HG03575 (cell line): ENCODE measurements around the gene ACSM6.
A peak's percentile ranks its signal among the peaks of the same experiment; 100 is the strongest.
"Not testable (repeated sequence)": the region's sequence is repeated elsewhere in the genome, so short reads cannot be mapped to it uniquely, and the experiment has no call there.

Experiments
- ATAC-seq: cut with Tn5 transposase; IDR thresholded peaks from one replicate; pipeline ENCODE4 v1.9.1; 2021; ENCODE audit not compliant: unreplicated experiment, insufficient number of reproducible peaks, low FRiP score; ENCODE audit errors: extremely low read depth

ACSM6 gene, protein sequence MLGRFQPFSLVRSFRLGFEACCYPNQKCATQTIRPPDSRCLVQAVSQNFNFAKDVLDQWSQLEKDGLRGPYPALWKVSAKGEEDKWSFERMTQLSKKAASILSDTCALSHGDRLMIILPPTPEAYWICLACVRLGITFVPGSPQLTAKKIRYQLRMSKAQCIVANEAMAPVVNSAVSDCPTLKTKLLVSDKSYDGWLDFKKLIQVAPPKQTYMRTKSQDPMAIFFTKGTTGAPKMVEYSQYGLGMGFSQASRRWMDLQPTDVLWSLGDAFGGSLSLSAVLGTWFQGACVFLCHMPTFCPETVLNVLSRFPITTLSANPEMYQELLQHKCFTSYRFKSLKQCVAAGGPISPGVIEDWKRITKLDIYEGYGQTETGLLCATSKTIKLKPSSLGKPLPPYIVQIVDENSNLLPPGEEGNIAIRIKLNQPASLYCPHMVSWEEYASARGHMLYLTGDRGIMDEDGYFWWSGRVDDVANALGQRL

DNA sequence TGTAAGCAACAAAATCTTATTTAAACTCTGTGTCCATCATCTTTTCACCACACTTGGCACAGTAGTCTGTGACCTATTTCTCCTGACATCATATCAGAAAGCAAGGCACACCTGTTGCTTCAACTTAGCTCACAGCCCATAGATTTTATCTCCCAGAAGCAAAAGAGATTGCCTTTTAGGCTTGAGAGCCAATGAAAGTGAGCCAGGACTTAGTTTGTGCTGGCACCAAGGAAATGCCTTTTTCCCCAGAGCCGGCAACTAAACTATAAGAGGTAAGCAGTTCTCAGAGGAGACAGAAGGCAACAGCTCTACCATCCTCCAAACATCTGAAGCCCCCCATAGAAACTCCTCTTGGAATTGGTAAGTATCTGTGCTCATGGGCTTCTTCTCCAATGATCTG is at the start of gene ACSM6:
Gene ACSM6 (plus strand): TSS at position 295 of the 400 bp plus-strand sequence. CDS start 248 bp downstream, outside the sequence.
- no peak for ATAC-seq

DNA sequence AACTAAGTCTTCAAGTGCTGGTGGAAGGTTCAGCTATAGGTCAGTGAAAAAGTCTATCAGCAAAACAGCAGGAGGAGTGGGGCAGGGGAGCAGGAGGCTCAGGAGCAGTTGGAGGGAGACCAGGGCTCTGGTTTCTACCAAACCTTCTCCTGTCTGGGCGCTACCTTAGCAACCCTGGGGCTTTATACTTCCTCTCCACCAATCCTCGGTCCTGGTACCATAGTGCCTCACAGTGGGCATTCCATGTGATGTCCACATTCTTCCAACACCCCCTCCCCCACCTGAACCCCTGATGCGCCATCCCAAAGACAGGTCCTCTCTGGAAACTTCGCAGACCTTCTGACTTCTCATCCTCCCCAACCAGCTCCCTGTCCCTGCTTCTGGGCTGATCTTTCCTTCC is 25.3 kb upstream of the ACSM6 start:
- ATAC-seq = no peak

DNA sequence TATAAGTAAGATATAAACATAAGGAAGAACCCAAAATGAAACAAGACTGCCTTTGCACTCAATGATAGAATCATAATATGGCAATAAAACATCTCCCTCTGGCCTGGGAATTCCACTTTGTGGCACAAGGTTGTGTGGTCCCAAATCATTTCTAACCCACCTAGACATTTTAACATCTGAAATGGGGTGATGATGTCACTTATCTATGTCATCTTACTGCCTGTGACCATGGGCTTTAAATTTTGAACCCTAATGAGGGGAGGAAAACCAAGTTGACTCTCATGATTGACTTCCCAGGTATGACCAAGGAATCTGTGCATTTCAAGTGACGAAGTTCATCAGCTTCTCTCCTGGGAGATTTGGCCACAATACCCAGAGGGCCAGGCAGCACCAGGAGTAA is 24.5 kb upstream of the ACSM6 start:
- ATAC-seq = no peak

DNA sequence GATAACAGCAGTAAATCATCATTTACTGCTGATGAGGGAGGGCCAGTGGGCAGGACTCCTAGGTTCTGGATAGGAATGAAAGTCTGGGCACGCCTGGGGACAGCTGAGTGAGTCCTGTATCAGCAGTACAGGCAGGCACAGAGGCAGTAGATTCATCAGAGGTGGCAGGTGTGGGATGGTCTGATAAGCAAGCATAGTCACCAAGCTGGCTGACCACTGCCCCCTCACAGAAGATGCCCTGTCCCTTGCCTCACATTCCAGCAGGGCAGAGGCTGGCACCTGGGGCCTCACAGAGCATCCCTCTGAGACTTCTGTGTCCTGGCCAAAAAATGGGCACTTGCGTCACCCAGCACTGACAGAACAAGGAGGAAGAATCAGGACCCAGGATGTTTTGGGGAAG is 23.2 kb upstream of the ACSM6 start:
- ATAC-seq = no peak

DNA sequence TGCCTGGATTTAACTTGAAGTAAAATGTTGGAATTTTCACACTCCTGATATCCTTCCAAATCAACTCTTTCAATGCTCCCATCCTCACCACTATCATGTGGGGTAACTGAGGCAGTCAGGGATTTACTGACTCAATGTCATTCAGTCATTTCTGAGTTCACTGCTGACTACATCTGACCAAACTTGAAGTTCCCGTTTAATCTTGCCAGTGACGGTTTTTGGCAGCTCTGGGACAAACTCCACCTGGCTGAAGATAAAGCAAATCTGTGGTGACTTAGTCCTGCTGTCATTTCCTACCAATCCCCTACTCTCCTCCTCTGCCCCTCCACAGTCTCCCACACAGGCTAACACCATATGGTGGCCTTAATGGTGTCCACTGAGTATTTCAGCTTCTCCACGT is 22.7 kb upstream of the ACSM6 start:
- ATAC-seq = no peak

DNA sequence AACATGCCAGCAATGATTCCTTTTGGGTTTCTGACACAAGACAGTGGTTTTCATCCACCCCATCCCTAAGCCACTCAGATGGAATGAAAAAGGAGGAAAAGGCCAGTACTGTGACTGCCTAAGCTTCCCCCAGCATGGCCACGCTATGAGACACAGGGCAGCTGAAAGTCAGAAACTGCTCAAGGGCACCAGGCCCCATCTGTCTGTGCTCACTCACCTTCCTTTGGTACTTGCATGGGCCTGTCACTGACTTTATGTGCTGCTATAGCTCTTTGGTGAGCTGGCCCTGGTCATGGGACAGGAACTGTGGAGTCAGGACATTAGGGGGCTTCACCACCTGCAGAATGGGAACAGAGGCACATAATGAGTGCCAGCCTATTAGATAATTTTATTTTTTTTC is 21.2 kb upstream of the ACSM6 start:
- ATAC-seq = no peak

DNA sequence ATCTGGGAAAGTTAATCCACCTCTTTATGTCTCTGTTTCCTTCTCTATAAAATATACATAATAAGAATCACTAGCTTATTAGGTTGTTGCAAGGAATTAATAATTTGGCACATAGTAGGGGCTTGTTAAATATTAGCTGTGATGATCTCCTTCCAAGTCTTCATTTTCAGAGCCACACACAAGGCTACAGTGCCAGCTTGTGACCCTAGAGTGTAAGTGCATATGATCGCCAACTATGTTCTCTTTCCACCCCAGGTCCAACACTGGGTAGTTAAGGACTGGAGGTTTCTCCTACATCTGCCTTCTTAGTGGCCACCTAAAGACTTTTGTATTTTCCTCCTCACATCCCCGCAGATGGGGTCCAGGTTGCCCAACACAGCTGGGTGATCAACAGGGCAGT is 17.9 kb upstream of the ACSM6 start:
- no peak for ATAC-seq

DNA sequence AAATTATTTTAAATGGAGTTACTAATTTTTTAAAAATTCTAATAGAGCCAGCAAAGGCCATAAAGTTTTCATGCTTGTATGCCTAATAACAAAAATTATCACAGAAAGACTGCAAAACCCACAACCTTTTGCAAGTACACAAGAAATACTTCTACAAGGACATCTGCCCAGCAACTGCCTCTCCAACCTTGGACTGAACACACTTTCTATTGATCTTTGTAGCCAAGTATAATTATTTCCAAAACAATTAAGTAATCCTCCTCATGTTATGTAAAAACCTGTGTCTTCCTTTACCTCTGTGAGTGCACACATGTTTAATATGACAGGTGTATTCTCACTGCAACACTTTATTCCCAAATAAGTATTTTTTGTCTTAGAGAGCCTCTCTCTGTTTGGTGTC is 16.6 kb upstream of the ACSM6 start:
- no peak for ATAC-seq

DNA sequence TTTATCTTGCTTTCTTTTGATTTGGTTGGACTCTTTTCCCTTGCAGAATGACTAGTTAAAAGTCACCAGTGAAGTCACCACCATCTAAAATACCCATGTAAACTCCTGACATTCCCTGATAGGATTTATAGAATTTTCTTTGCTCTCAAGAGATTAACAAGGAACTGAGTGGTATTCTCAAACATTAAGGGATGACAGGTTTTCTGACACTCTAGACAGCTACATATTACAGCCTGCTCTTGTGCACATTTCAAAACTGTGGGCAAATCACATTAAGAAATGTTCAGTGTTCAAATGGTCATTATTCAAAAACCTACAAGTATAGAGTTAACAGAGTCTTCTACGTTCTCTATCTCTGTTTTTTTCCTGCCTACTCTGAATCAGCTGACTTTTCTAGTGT is 15.8 kb upstream of the ACSM6 start:
- ATAC-seq = no peak

DNA sequence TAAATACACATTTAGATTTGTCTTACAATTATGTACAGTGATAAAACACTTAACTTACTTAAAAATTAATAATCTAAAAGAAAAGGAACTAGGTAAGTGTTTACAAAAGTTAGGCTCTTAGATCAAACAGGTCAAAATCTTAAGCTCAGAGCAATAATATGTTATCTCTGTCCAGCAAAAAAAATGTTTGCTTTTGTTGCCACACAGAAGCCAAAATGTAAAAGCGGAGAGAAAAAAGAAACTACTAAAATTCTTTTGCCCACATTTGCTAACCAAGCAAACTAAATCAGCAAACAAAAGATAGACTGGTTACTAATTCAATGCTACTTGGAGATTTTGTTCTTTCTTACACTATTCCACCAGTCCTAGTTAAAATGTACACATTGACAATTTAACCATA is 15.2 kb upstream of the ACSM6 start:
- ATAC-seq = no peak

DNA sequence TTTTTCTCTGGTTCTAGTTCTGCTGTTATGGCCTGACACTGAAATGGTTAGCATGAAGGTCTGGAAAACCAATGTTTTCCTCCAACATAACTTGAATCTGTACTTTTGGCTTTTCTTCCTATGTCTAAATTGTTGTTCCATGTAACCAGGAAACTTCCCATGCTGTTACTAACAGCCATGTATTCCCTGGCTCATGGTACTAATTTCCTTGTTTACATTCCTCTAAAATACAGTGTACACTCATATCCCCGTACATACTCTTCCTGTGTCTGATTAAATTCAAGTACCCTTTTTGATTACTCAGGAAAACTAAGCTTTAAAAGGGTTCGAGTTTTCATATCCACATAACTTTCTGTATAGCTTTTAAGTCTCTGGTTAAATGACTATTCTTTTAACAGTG is 12.3 kb upstream of the ACSM6 start:
- ATAC-seq = no peak

DNA sequence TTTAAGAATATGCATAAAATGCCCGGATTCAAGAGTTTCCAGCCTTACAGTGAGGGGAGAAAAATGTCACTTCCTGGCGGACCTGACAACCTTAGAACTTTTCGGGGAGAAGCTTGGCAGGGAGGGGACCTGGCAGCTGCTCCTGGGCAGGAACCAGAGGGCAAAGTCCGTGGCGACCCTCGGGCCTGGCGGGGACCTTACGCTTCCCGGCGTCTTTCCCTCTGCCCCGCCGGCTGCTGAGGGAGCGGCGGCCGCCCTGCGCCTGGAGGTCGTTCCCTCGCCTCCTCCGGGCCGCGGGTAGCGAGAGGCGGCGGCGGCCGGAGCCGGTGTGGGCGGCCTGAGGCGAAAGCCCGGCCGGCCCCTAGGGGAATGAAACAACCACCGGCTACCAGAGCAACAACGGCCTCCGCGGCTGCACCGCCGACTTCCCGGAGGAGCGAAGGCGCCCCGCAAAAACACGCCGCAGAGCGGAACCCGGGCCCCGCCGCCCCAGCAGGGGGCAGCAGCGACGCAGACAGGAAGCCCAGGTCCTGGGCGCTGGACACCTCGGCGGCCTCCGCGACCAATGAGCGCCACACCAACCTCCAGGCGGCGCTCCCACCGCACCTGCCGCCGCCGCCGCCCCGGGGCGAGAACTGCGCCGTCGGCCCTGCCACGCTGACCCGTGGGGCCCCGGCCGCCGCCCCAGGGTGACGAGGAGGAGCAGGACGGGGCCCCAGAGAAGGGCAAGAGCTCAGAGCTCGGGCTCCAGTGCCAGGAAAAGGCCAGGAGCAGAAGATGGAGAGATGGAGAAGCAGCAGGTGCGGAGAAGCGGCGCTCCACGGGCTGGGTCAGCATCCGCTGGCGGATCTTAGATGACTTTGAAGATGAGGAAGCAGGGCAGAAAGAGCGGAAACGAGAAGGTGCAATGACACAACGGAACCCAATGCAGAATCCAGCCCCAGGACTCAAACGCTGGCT is 10.5 kb upstream of the ACSM6 start:
- ATAC-seq = peak; percentile 84

DNA sequence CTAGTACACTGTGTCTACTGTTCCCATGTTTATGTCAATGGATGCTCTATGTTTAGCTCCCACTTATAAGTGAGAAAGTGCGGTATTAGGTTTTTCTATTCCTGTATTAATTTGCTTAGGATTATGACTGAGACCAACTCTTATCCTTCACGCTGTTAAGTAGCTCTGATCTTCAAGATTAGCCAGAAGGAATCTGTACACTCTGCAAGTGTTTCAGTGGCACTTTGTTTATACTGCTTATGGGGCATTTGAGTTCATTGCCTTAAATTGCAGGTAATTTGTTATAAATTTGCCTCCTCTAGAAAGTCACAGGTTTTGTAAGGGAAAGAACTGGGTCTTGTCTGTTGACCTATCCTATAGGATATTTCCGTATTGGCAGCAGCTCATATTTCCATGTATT is 6.4 kb upstream of the ACSM6 start:
- no peak for ATAC-seq

DNA sequence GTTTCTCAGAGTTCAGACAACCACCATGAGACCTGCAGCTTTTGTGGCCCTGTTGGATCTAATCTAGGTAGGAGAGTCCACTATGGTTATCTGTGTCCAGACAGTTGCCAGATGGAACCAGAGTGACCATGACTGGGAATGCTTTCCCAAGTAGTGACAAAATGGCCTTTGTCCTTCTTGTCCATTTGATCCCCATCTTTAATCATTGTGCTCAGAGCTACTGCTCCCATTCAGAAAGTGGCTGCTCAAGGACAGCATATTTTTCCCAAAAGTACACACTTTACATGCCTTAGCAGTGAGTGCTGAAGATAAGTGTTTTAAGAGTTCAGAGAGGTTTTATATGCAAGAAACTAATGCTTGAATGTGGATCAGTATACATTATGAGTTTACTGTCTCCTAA is 5.4 kb upstream of the ACSM6 start:
- ATAC-seq = no peak

DNA sequence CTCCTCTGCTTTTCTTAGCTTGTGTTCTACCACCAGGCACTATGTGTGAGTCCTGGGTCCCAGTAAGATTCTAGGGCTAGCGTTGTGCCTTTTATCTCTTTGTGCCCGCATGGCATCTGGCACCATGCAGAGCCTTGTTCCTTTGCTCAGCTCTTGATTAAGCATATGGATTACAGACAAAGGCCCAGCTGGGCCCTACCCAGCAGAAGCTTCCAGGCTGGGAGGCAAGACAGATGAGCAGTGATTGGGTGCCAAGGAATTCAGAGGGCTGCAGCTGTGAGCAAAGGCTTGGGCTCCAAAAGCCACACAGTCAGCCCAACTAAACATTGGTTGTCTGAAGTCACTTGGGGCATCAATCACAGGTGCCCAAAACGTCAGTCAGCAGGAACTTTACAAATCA is 2.0 kb downstream of the ACSM6 start:
- ATAC-seq = no peak

DNA sequence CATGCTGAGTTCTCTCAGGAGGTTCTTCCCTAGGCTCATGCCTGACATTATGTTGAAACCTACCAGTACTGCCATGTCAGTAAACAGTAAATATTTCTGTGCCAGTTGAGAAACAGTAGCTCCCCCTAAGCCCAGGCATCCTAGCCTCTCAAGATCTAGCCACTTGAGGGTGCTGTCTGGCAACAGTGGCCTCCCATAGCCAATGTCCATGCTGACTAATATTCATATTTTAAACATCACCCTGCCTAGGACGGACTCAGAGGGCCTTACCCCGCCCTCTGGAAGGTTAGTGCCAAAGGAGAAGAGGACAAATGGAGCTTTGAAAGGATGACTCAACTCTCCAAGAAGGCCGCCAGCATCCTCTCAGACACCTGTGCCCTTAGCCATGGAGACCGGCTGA is 7.7 kb downstream of the ACSM6 start:
- ATAC-seq = no peak

DNA sequence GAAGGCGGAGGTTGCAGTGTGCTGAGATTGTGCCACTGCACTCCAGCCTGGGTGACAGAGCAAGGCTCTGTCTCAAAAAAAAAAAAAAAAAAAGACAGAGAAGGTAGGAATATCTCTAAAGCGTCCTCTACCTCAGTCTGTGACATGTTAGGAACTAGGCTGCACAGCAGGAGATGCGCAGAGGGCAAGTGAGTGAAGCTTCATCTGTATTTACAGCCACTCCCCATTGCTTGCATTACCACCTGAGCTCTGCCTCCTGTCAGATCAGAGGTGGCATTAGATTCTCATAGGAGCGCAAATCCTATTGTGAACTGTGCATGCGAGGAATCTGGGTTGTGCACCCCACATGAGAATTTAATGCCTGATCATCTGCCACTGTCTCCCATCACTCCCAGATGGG is 8.8 kb downstream of the ACSM6 start:
- ATAC-seq = not testable (repeated sequence)

DNA sequence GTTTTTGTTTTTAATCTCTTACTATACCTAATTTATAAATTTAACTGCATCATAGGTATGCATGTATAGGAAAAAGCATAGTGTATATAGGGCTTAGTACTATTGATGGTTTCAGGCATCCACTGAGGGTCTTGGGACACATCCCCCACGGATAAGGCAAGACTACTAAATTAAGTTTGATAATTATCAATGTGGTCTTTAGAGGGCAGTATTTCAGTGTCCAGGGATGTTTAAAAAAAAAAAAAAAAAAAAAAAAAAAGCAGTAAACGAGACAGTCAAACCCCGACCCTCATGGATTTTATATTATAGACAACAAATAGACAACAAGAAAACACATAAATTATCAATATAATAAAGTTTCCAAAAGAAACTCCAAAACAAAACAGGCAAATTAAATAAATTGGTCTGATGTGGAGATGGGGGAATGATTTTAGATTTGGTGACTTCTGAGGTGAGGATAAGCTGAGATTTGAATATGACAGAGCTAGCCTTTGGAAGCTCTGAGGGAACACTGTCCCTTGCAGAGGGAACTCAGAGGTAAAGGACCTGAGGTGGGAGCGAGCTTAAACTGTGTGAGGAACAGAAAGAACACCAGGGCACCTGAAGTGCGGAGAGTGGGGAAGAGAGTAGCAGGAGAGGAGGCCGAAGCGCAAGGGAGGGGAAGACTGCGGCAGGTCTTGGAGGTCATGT is 14.8 kb downstream of the ACSM6 start:
- no peak for ATAC-seq

DNA sequence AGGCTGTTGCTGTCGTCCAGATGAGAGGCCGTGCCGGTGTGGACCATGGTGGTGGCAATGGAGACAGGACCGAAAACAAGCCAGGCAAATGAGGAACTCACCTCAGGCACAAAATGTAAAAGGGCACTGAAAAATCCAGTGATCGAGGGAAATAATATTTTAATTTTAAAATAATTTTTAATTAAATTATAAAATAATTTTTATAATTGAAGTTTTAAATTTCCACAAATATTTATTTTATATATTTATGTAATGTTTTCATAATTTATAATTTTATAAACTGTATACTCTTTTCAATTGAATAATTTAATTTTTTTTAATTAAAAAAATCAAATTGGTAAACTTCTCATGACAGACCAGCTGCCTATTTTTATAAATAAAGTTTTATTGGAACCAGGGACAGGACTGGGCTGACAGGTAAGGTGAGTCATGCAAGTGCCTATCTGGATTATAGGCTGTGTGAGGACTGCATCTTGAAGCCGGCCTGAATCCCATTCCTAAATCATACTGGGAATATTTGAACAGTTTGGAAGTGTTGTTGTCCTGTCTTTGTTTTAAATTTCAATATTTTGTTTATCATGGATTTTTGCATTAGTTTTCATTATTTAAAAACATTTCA is 15.6 kb downstream of the ACSM6 start:
- no peak for ATAC-seq
